HepG2 (cell line): ENCODE measurements around the gene BRAP. TPM values are rescaled to one million over a fixed set of nuclear protein-coding genes. Genes with fewer than 3 reads are reported as not detected.

Experiments used
- CHCHD3 ChIP-seq: sonication (generic); formaldehyde crosslinking; IDR thresholded peaks from 2 replicates; pipeline ENCODE4 v1.8.0; 2022; ENCODE audit warnings: mild to moderate bottlenecking, missing genetic modification reagents, moderate library complexity
- FOXA3 ChIP-seq: IDR thresholded peaks from 2 replicates; pipeline ENCODE4 v1.6.1; 2016; ENCODE audit warnings: missing genetic modification reagents, missing compliant biosample characterization
- LBX2 ChIP-seq: sonication (generic); formaldehyde crosslinking; IDR thresholded peaks from 2 replicates; pipeline ENCODE4 v1.5.0; 2020; ENCODE audit warnings: missing genetic modification reagents, mild to moderate bottlenecking, borderline replicate concordance
- MIER3 ChIP-seq: IDR thresholded peaks from 2 replicates; pipeline ENCODE4 v1.6.1; 2016; ENCODE audit warnings: missing compliant biosample characterization, borderline replicate concordance
- MYC ChIP-seq: sonication (generic); formaldehyde crosslinking; IDR thresholded peaks from 2 replicates; pipeline ENCODE4 v1.9.0; 2021; ENCODE audit warnings: missing genetic modification reagents, borderline replicate concordance
- PAF1 ChIP-seq: IDR thresholded peaks from 2 replicates; pipeline ENCODE4 v1.6.1; 2016; ENCODE audit warnings: missing genetic modification reagents, missing compliant biosample characterization
- REL ChIP-seq: sonication (generic); formaldehyde crosslinking; conservative IDR thresholded peaks from 2 replicates; pipeline ENCODE4 v1.8.0; 2022; ENCODE audit warnings: mild to moderate bottlenecking, missing genetic modification reagents, moderate library complexity
- SAP130 ChIP-seq: IDR thresholded peaks from 2 replicates; pipeline ENCODE4 v1.6.1; 2016; ENCODE audit warnings: low read depth
- SCMH1 ChIP-seq: sonication (generic); formaldehyde crosslinking; IDR thresholded peaks from 2 replicates; pipeline ENCODE4 v1.9.0; 2021; ENCODE audit warnings: missing genetic modification reagents, mild to moderate bottlenecking, borderline replicate concordance
- SIX1 ChIP-seq: sonication (generic); formaldehyde crosslinking; IDR thresholded peaks from 2 replicates; pipeline ENCODE4 v1.4.0; 2020; ENCODE audit warnings: missing genetic modification reagents, borderline replicate concordance
- ZKSCAN8 ChIP-seq: IDR thresholded peaks from 2 replicates; pipeline ENCODE4 v1.6.1; 2016; ENCODE audit warnings: borderline replicate concordance, missing genetic modification reagents, missing compliant biosample characterization
- ZMYM4 ChIP-seq: sonication (generic); formaldehyde crosslinking; IDR thresholded peaks from 2 replicates; pipeline ENCODE4 v1.8.1; 2023; ENCODE audit warnings: mild to moderate bottlenecking, missing genetic modification reagents
- ZNF432 ChIP-seq: sonication (generic); formaldehyde crosslinking; IDR thresholded peaks from 2 replicates; pipeline ENCODE4 v1.5.0; 2020; ENCODE audit warnings: missing genetic modification reagents, mild to moderate bottlenecking, borderline replicate concordance
- ZNF652 ChIP-seq: IDR thresholded peaks from 2 replicates; pipeline ENCODE4 v1.6.1; 2016; ENCODE audit warnings: low read depth, borderline replicate concordance
- ZNF816 ChIP-seq: sonication (generic); formaldehyde crosslinking; IDR thresholded peaks from 2 replicates; pipeline ENCODE4 v1.8.0; 2022; ENCODE audit warnings: missing genetic modification reagents, mild to moderate bottlenecking, borderline replicate concordance
- ZNF83 ChIP-seq: sonication (generic); formaldehyde crosslinking; IDR thresholded peaks from 2 replicates; pipeline ENCODE4 v1.4.0; 2020; ENCODE audit warnings: missing genetic modification reagents, mild to moderate bottlenecking, borderline replicate concordance
- ZNF883 ChIP-seq: sonication (generic); formaldehyde crosslinking; IDR thresholded peaks from 2 replicates; pipeline ENCODE4 v1.5.1; 2020; ENCODE audit warnings: mild to moderate bottlenecking, missing genetic modification reagents; ENCODE audit errors: not compliant biosample characterization
- polyA plus RNA-seq, 8 experiments: library from polyadenylated mRNA; depleted of rRNA in 3 of 8; stranded (reverse) in 7 of 8; unstranded in 1 of 8; fragments of >200 nt; fragmentation: Illumina TruSeq in 4 of 8; extraction: Trizol in 4 of 8; gene quantifications; 2 replicates each; pipeline versions ENCODE4 v1.2.1 to v1.2.3, GENCODE V29; 2011 to 2016; ENCODE audit warnings: low read depth in 4 of 8, missing spikeins in 1 of 8, mixed read lengths in 1 of 8; ENCODE audit not compliant: insufficient read depth in 1 of 8
- total RNA-seq, 5 experiments: library from RNA; depleted of rRNA; stranded (reverse); fragments of >200 nt; fragmentation: Illumina TruSeq; extraction: Trizol; gene quantifications; 2 replicates each; pipeline ENCODE4 v1.2.3, GENCODE V29; 2016; ENCODE audit warnings: low read depth in 1 of 5
- TF ChIP-seq, protein P1 (sequence below): sonication (generic); formaldehyde crosslinking; IDR thresholded peaks from 2 replicates; pipeline ENCODE4 v1.4.0; 2020; ENCODE audit warnings: mild to moderate bottlenecking, missing genetic modification reagents, borderline replicate concordance
- TF ChIP-seq, protein P2 (sequence below): sonication (generic); formaldehyde crosslinking; conservative IDR thresholded peaks from 2 replicates; pipeline ENCODE4 v1.5.0; 2020; ENCODE audit warnings: missing genetic modification reagents
- TF ChIP-seq, protein P3 (sequence below): sonication (generic); formaldehyde crosslinking; IDR thresholded peaks from 2 replicates; pipeline ENCODE4 v1.4.0; 2020; ENCODE audit warnings: mild to moderate bottlenecking, missing genetic modification reagents

The BRAP gene
- total and polyA plus RNA-seq, 2 of the 13 experiments (the other 11 are each of a cell fraction or from before 2014, with no cell fraction given), result 8.1 to 15.4 TPM

GRCh38 chr12:111597831-111598636 is 87.7 kb downstream of the BRAP start (continued):
- TF ChIP-seq, protein P1, sequence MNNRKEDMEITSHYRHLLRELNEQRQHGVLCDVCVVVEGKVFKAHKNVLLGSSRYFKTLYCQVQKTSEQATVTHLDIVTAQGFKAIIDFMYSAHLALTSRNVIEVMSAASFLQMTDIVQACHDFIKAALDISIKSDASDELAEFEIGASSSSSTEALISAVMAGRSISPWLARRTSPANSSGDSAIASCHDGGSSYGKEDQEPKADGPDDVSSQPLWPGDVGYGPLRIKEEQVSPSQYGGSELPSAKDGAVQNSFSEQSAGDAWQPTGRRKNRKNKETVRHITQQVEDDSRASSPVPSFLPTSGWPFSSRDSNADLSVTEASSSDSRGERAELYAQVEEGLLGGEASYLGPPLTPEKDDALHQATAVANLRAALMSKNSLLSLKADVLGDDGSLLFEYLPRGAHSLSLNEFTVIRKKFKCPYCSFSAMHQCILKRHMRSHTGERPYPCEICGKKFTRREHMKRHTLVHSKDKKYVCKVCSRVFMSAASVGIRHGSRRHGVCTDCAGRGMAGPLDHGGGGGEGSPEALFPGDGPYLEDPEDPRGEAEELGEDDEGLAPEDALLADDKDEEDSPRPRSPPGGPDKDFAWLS (CRISPR knock-in tag), result no peak
- TF ChIP-seq, protein P2, sequence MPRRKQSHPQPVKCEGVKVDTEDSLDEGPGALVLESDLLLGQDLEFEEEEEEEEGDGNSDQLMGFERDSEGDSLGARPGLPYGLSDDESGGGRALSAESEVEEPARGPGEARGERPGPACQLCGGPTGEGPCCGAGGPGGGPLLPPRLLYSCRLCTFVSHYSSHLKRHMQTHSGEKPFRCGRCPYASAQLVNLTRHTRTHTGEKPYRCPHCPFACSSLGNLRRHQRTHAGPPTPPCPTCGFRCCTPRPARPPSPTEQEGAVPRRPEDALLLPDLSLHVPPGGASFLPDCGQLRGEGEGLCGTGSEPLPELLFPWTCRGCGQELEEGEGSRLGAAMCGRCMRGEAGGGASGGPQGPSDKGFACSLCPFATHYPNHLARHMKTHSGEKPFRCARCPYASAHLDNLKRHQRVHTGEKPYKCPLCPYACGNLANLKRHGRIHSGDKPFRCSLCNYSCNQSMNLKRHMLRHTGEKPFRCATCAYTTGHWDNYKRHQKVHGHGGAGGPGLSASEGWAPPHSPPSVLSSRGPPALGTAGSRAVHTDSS (CRISPR knock-in tag), result no peak
- TF ChIP-seq REL (CRISPR knock-in tag) (no peak), SCMH1 (CRISPR knock-in tag) (no peak), CHCHD3 (CRISPR knock-in tag) (no peak), ZNF83 (CRISPR knock-in tag) (no peak), MYC (peak; percentile 40), ZNF432 (CRISPR knock-in tag) (no peak), ZNF883 (CRISPR knock-in tag) (peak; percentile 53), SAP130 (CRISPR knock-in tag) (peak; percentile 52), ZKSCAN8 (CRISPR knock-in tag) (no peak), PAF1 (CRISPR knock-in tag) (no peak), MIER3 (CRISPR knock-in tag) (no peak), ZNF652 (CRISPR knock-in tag) (no peak), SIX1 (no peak), ZNF816 (CRISPR knock-in tag) (no peak; the same call in 1 of the 2 replicates), LBX2 (no peak), ZMYM4 (no peak), FOXA3 (CRISPR knock-in tag) (no peak)
- TF ChIP-seq, protein P3, sequence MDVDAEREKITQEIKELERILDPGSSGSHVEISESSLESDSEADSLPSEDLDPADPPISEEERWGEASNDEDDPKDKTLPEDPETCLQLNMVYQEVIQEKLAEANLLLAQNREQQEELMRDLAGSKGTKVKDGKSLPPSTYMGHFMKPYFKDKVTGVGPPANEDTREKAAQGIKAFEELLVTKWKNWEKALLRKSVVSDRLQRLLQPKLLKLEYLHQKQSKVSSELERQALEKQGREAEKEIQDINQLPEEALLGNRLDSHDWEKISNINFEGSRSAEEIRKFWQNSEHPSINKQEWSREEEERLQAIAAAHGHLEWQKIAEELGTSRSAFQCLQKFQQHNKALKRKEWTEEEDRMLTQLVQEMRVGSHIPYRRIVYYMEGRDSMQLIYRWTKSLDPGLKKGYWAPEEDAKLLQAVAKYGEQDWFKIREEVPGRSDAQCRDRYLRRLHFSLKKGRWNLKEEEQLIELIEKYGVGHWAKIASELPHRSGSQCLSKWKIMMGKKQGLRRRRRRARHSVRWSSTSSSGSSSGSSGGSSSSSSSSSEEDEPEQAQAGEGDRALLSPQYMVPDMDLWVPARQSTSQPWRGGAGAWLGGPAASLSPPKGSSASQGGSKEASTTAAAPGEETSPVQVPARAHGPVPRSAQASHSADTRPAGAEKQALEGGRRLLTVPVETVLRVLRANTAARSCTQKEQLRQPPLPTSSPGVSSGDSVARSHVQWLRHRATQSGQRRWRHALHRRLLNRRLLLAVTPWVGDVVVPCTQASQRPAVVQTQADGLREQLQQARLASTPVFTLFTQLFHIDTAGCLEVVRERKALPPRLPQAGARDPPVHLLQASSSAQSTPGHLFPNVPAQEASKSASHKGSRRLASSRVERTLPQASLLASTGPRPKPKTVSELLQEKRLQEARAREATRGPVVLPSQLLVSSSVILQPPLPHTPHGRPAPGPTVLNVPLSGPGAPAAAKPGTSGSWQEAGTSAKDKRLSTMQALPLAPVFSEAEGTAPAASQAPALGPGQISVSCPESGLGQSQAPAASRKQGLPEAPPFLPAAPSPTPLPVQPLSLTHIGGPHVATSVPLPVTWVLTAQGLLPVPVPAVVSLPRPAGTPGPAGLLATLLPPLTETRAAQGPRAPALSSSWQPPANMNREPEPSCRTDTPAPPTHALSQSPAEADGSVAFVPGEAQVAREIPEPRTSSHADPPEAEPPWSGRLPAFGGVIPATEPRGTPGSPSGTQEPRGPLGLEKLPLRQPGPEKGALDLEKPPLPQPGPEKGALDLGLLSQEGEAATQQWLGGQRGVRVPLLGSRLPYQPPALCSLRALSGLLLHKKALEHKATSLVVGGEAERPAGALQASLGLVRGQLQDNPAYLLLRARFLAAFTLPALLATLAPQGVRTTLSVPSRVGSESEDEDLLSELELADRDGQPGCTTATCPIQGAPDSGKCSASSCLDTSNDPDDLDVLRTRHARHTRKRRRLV, result 0 out of 2 replicates have a peak, but pooled peaks have one; percentile 35
